Breast epithelium (tissue), 3 donors: Measurements from ENCODE around the gene SH3GL2.

Source experiments
- POLR2A ChIP-seq: fragments of 450-650 bp; IDR thresholded peaks from one replicate; pipeline ENCODE4 v1.6.1; 2016; ENCODE audit warnings: antibody characterized with exemption, mild to moderate bottlenecking, moderate library complexity
- TF ChIP-seq, protein P1 (sequence below), 3 donors: fragments of 450-650 bp; IDR thresholded peaks; one replicate each; pipeline ENCODE4 v1.5.1; 2016 to 2017; ENCODE audit warnings: antibody characterized with exemption in 3 of 3, mild to moderate bottlenecking in 3 of 3, moderate library complexity in 3 of 3

DNA sequence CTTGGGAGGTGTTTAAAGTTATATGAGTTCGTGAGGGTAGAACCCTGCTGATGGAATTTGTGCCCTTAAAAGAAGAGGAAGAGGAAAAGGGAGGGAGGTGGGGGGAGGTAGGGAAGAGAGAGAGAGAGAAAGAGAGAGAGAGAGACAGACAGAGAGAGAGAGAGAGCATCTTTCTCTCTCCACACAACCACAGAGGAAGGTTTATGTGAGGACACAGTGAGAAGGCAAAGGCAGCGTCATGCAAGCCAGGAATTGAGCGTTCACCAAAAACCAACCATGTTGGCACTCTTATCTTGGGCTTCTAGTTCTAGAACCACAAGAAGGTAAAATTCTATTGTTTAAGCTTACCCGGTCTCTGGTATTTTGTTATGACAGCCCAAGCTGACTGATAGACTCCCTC lies 152.4 kb downstream of the SH3GL2 start:
- TF ChIP-seq POLR2A: no peak
- TF ChIP-seq, protein P1, sequence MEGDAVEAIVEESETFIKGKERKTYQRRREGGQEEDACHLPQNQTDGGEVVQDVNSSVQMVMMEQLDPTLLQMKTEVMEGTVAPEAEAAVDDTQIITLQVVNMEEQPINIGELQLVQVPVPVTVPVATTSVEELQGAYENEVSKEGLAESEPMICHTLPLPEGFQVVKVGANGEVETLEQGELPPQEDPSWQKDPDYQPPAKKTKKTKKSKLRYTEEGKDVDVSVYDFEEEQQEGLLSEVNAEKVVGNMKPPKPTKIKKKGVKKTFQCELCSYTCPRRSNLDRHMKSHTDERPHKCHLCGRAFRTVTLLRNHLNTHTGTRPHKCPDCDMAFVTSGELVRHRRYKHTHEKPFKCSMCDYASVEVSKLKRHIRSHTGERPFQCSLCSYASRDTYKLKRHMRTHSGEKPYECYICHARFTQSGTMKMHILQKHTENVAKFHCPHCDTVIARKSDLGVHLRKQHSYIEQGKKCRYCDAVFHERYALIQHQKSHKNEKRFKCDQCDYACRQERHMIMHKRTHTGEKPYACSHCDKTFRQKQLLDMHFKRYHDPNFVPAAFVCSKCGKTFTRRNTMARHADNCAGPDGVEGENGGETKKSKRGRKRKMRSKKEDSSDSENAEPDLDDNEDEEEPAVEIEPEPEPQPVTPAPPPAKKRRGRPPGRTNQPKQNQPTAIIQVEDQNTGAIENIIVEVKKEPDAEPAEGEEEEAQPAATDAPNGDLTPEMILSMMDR (IDR thresholded peaks at IDR 0.05): no peak
